22Rv1 (cell line): Measurements from ENCODE around the gene DIP2B.

Experiments
- ZFX ChIP-seq: fragments of 450-650 bp; IDR thresholded peaks from 2 replicates; pipeline ENCODE4 v1.6.1; 2017; ENCODE audit warnings: antibody characterized with exemption, borderline replicate concordance
- TF ChIP-seq, protein P1 (sequence below): fragments of 450-650 bp; IDR thresholded peaks from 2 replicates; pipeline ENCODE4 v1.5.1; 2017; ENCODE audit warnings: mild to moderate bottlenecking

DNA sequence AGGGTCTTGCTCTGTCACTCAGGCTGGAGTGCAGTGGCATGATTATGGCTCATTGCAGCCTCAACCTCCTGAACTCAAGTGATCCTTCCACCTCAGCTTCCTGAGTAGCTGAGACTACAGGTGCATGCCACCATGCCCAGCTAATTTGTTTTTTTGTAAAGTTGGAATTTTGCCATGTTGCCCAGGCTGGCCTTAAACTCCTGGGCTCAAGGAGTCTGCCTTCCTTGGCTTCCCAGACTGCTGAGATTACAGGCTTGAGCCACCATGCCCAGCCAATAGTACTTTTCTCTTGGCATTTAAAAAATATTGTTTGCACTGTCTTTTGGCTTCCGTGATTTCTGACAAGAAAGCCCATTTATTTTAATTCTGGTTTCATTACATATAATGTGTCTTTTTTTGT, 61.3 kb downstream of the DIP2B start:
- TF ChIP-seq, protein P1, sequence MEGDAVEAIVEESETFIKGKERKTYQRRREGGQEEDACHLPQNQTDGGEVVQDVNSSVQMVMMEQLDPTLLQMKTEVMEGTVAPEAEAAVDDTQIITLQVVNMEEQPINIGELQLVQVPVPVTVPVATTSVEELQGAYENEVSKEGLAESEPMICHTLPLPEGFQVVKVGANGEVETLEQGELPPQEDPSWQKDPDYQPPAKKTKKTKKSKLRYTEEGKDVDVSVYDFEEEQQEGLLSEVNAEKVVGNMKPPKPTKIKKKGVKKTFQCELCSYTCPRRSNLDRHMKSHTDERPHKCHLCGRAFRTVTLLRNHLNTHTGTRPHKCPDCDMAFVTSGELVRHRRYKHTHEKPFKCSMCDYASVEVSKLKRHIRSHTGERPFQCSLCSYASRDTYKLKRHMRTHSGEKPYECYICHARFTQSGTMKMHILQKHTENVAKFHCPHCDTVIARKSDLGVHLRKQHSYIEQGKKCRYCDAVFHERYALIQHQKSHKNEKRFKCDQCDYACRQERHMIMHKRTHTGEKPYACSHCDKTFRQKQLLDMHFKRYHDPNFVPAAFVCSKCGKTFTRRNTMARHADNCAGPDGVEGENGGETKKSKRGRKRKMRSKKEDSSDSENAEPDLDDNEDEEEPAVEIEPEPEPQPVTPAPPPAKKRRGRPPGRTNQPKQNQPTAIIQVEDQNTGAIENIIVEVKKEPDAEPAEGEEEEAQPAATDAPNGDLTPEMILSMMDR: no peak
- TF ChIP-seq ZFX: no peak
